ENCODE data around the gene GALNT18.

GALNT18 gene

DNA sequence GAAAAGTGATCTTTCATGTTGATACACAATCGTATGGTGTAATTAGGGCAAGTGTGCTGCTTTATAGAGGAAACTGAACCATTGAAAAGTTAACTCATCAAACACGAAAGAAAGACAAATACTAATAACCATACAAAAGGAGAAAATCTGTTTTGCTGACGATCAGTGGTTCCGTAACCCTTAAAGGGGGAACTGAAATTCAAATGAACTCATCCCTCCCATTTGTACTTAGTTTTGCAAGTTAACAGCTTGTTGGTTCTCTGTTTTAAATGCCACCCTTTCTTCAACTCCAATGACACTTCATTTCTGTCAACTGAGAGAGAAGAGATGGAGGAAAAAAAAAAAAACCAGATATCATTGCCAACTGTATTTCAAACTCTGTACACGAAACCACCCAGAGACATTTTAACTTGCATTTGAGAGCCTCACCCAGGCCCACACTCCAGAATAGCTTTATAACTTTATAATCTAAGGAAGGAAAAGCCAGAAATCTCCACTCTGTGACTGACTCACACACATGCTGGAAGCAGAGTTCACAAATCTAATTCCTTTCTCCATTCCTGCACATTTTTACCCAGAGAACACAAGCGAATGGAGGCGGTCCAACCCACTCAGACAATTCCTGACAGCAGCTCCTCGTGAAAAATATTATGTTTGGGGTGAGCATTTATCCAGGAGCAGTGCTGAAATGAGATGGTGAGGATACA, 251.4 kb downstream of the GALNT18 start:
- H3K9me3 ChIP-seq (ENCODE audit: insufficient read depth, low read length) = no peaks in the 10 kb centered on the region
- H2AFZ ChIP-seq (ENCODE audit: low read depth, low read length, severe bottlenecking) = no peak overlapping the region
- H3K27me3 ChIP-seq (ENCODE audit: low read length) = no peaks in the 10 kb centered on the region
- no peaks in the 10 kb centered on the region for H3F3A ChIP-seq (ENCODE audit: insufficient read depth)
- TF ChIP-seq, protein P1, sequence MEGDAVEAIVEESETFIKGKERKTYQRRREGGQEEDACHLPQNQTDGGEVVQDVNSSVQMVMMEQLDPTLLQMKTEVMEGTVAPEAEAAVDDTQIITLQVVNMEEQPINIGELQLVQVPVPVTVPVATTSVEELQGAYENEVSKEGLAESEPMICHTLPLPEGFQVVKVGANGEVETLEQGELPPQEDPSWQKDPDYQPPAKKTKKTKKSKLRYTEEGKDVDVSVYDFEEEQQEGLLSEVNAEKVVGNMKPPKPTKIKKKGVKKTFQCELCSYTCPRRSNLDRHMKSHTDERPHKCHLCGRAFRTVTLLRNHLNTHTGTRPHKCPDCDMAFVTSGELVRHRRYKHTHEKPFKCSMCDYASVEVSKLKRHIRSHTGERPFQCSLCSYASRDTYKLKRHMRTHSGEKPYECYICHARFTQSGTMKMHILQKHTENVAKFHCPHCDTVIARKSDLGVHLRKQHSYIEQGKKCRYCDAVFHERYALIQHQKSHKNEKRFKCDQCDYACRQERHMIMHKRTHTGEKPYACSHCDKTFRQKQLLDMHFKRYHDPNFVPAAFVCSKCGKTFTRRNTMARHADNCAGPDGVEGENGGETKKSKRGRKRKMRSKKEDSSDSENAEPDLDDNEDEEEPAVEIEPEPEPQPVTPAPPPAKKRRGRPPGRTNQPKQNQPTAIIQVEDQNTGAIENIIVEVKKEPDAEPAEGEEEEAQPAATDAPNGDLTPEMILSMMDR (IDR thresholded peaks at IDR 0.05; ENCODE audit: insufficient read depth, low read length, poor library complexity, severe bottlenecking) = no peak
- TF ChIP-seq EZH2phosphoT487 (conservative IDR thresholded peaks at IDR 0.05; ENCODE audit: low read length) = no peak
- H3K4me2 ChIP-seq (ENCODE audit: low read depth, low read length, poor library complexity, severe bottlenecking) = no peak overlapping the region
- no peak overlapping the region for H3K9ac ChIP-seq (ENCODE audit: low read length)
- no peak overlapping the region for H3K27ac ChIP-seq (ENCODE audit: low read depth, low read length)
- no peaks in the 10 kb centered on the region for H3K9me2 ChIP-seq (replicated peaks; ENCODE audit: insufficient read depth, low read length)
- no peaks in the 10 kb centered on the region for H3K79me2 ChIP-seq (ENCODE audit: insufficient read depth, low read length)
- H3K36me3 ChIP-seq (ENCODE audit: low read length) = no peaks in the 10 kb centered on the region
- no peaks in the 10 kb centered on the region for H4K20me1 ChIP-seq (ENCODE audit: low read depth, low read length)
- no peak overlapping the region for H3K4me3 ChIP-seq (ENCODE audit: insufficient read depth, low read length, poor library complexity, severe bottlenecking)

DNA sequence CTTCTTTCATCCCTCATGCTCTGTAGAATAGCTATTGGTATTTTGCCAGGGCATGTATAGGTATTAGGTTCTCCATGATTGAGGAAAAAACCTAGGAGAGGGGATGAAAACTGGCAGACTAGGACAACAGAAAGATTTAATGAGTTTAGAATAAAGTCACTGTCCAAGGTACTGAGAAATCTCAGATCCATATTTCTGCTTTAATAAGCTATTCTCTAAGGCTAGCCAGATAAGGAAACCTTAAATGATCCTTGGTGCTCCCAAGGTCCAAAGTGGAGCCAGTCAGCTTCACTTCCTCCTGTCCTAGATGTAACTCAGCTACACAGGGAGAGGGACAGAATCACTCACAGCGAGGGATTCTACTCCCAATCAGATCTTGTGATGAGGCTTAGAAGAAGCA, 255.0 kb downstream of the GALNT18 start:
- H2AFZ ChIP-seq (ENCODE audit: low read depth, low read length, severe bottlenecking) = no peak overlapping the region
- TF ChIP-seq, protein P1 (IDR thresholded peaks at IDR 0.05; ENCODE audit: insufficient read depth, low read length, poor library complexity, severe bottlenecking) = no peak
- no peak for TF ChIP-seq EZH2phosphoT487 (conservative IDR thresholded peaks at IDR 0.05; ENCODE audit: low read length)
- H3K9ac ChIP-seq (ENCODE audit: low read length) = no peak overlapping the region
- H3F3A ChIP-seq (ENCODE audit: insufficient read depth) = no peaks in the 10 kb centered on the region
- H3K36me3 ChIP-seq (ENCODE audit: low read length) = no peaks in the 10 kb centered on the region
- H3K9me3 ChIP-seq (ENCODE audit: insufficient read depth, low read length) = no peaks in the 10 kb centered on the region
- no peak overlapping the region for H3K4me2 ChIP-seq (ENCODE audit: low read depth, low read length, poor library complexity, severe bottlenecking)
- H3K4me3 ChIP-seq (ENCODE audit: insufficient read depth, low read length, poor library complexity, severe bottlenecking) = no peak overlapping the region
- H3K27ac ChIP-seq (ENCODE audit: low read depth, low read length) = no peak overlapping the region
- H3K79me2 ChIP-seq (ENCODE audit: insufficient read depth, low read length) = no peaks in the 10 kb centered on the region
- H3K9me2 ChIP-seq (replicated peaks; ENCODE audit: insufficient read depth, low read length) = no peaks in the 10 kb centered on the region
- H4K20me1 ChIP-seq (ENCODE audit: low read depth, low read length) = no peaks in the 10 kb centered on the region
- no peaks in the 10 kb centered on the region for H3K27me3 ChIP-seq (ENCODE audit: low read length)

GRCh38 chr11:11363674-11364073, 258.1 kb downstream of the GALNT18 start:
- Histone ChIP-seq H3K36me3 (ENCODE audit: low read length) (no peaks in the 10 kb centered on the region), H3F3A (ENCODE audit: insufficient read depth) (no peaks in the 10 kb centered on the region), H2AFZ (ENCODE audit: low read depth, low read length, severe bottlenecking) (no peak overlapping the region), H3K9me2 (replicated peaks; ENCODE audit: insufficient read depth, low read length) (no peaks in the 10 kb centered on the region), H3K79me2 (ENCODE audit: insufficient read depth, low read length) (no peaks in the 10 kb centered on the region), H3K4me2 (ENCODE audit: low read depth, low read length, poor library complexity, severe bottlenecking) (no peak overlapping the region), H3K27ac (ENCODE audit: low read depth, low read length) (no peak overlapping the region), H3K9ac (ENCODE audit: low read length) (no peak overlapping the region), H3K27me3 (ENCODE audit: low read length) (no peaks in the 10 kb centered on the region), H4K20me1 (ENCODE audit: low read depth, low read length) (no peaks in the 10 kb centered on the region), H3K9me3 (ENCODE audit: insufficient read depth, low read length) (no peaks in the 10 kb centered on the region), H3K4me3 (ENCODE audit: insufficient read depth, low read length, poor library complexity, severe bottlenecking) (no peak overlapping the region)
- TF ChIP-seq EZH2phosphoT487 (conservative IDR thresholded peaks at IDR 0.05; ENCODE audit: low read length) = no peak
- TF ChIP-seq, protein P1 (IDR thresholded peaks at IDR 0.05; ENCODE audit: insufficient read depth, low read length, poor library complexity, severe bottlenecking) = no peak

All from SU-DHL-6 (cell line).